Endothelial cell of umbilical vein (primary cell): ENCODE measurements around the gene TPRX2. TPM values are rescaled to one million over a fixed set of nuclear protein-coding genes. Genes with fewer than 3 reads are reported as not detected.

Experiments used
- BruUV-seq: library from RNA; stranded (reverse); fragments of 400-500 nt; replicated peaks from 2 replicates; lab custom pipeline; 2021; lab: Mats Ljungman, UMichigan
- CTCF ChIA-PET: fragments of 300-600, 350-600 bp; sonication (Branson Sonifier 250); formaldehyde crosslinking; loops from one replicate; lab custom pipeline; 2021; ENCODE audit warnings: antibody characterized with exemption, inconsistent platforms; lab: Charles Lee
- POLR2A ChIA-PET: fragments of 300-600, 350-600 bp; sonication (Branson Sonifier 250); formaldehyde crosslinking; loops from one replicate; lab custom pipeline; 2021; ENCODE audit warnings: antibody characterized with exemption, inconsistent platforms; lab: Charles Lee
- DNase-seq: peaks from one replicate; pipeline ENCODE4 v3.0.0-alpha.2; 2011; ENCODE audit warnings: low read depth, low spot score
- FAIRE-seq: peaks from 2 replicates; lab custom pipeline; 2011; peaks lifted over from hg19 to GRCh38; lab: Jason Lieb, UNC
- H2AFZ ChIP-seq: 2 replicates; pipeline ENCODE4 v1.6.0; 2012; ENCODE audit warnings: low read depth, low read length, control low read depth, inconsistent platforms
- H3K27ac ChIP-seq: 2 replicates; pipeline ENCODE4 v1.5.1; 2011; ENCODE audit warnings: low read depth, mild to moderate bottlenecking, control low read depth, low read length, moderate library complexity; ENCODE audit not compliant: insufficient read depth
- H3K27me3 ChIP-seq, 2 experiments: 2 replicates each; pipeline versions ENCODE4 v1.6.0 to v1.6.1; 2011; ENCODE audit warnings: low read length in 2 of 2, mixed read lengths in 1 of 2; ENCODE audit not compliant: control insufficient read depth in 2 of 2, insufficient read depth in 2 of 2
- H3K36me3 ChIP-seq, 2 experiments: 2 replicates in 1 of 2; 3 replicates in 1 of 2; pipeline ENCODE4 v1.5.1; 2011; ENCODE audit warnings: low read length in 2 of 2, mild to moderate bottlenecking in 1 of 2, moderate library complexity in 1 of 2; ENCODE audit not compliant: control insufficient read depth in 2 of 2, insufficient read depth in 2 of 2; ENCODE audit errors: extremely low read depth in 1 of 2
- H3K4me1 ChIP-seq: 3 replicates; pipeline ENCODE4 v1.5.1; 2011; ENCODE audit warnings: mild to moderate bottlenecking, low read length; ENCODE audit not compliant: control insufficient read depth, insufficient read depth; ENCODE audit errors: extremely low read depth
- H3K4me2 ChIP-seq: 2 replicates; pipeline ENCODE4 v1.6.1; 2011; ENCODE audit warnings: low read length, control low read depth, mixed read lengths; ENCODE audit not compliant: insufficient read depth
- H3K4me3 ChIP-seq, 3 experiments: fragments of 200-600 bp in 1 of 3; sonication (generic), shearing (Covaris generic) in 1 of 3; replicated peaks in 1 of 3; 2 replicates each; pipeline ENCODE4 v1.5.1; 2011 to 2016; ENCODE audit warnings: control low read depth in 3 of 3, low read length in 3 of 3, mild to moderate bottlenecking in 2 of 3, inconsistent platforms in 1 of 3, low read depth in 1 of 3, moderate library complexity in 1 of 3; ENCODE audit not compliant: insufficient read depth in 1 of 3
- H3K79me2 ChIP-seq: 2 replicates; pipeline ENCODE4 v1.6.0; 2012; ENCODE audit warnings: low read length, inconsistent platforms; ENCODE audit not compliant: control insufficient read depth, insufficient read depth
- H3K9ac ChIP-seq: replicated peaks from 2 replicates; pipeline ENCODE3; 2011; ENCODE audit warnings: low read length, control low read depth; ENCODE audit not compliant: insufficient read depth; ENCODE audit errors: extremely low read depth
- H3K9me1 ChIP-seq: replicated peaks from 3 replicates; pipeline ENCODE4 v1.6.0; 2011; ENCODE audit warnings: mild to moderate bottlenecking, low read length; ENCODE audit not compliant: control insufficient read depth, insufficient read depth; ENCODE audit errors: extremely low read depth
- H3K9me3 ChIP-seq: replicated peaks from 2 replicates; pipeline ENCODE4 v1.5.1; 2012; ENCODE audit warnings: low read length, inconsistent platforms; ENCODE audit not compliant: control insufficient read depth, insufficient read depth
- H4K20me1 ChIP-seq: replicated peaks from 2 replicates; pipeline ENCODE3; 2011; ENCODE audit warnings: mild to moderate bottlenecking, low read length; ENCODE audit not compliant: control insufficient read depth, insufficient read depth; ENCODE audit errors: extremely low read depth
- CTCF ChIP-seq, 2 donors: IDR thresholded peaks; 1 replicate in 1 of 2; 2 replicates in 1 of 2; pipeline ENCODE4 v1.5.1; 2011; ENCODE audit warnings: low read length in 2 of 2, mild to moderate bottlenecking in 2 of 2, moderate library complexity in 2 of 2, control low read depth in 1 of 2, inconsistent platforms in 1 of 2, low read depth in 1 of 2; ENCODE audit not compliant: insufficient read depth in 1 of 2; ENCODE audit errors: extremely low read depth in 1 of 2
- EZH2 ChIP-seq: IDR thresholded peaks from 2 replicates; pipeline ENCODE4 v1.6.1; 2012; ENCODE audit warnings: borderline replicate concordance, low read depth, mild to moderate bottlenecking, moderate library complexity, low read length, inconsistent platforms; ENCODE audit not compliant: severe bottlenecking
- GATA2 ChIP-seq: IDR thresholded peaks from 2 replicates; pipeline ENCODE4 v1.7.0; 2011; ENCODE audit warnings: low read depth, mild to moderate bottlenecking, moderate library complexity, mixed read lengths, low read length; ENCODE audit not compliant: insufficient read length, insufficient read depth
- JUN ChIP-seq: IDR thresholded peaks from 2 replicates; pipeline ENCODE4 v1.6.1; 2011; ENCODE audit warnings: borderline replicate concordance, low read depth; ENCODE audit not compliant: insufficient read length, insufficient read depth
- MAX ChIP-seq: IDR thresholded peaks from 2 replicates; pipeline ENCODE4 v1.6.1; 2011; ENCODE audit not compliant: insufficient read depth, insufficient read length
- MYC ChIP-seq: IDR thresholded peaks from one replicate; pipeline ENCODE4 v1.6.1; 2011; ENCODE audit warnings: mild to moderate bottlenecking, low read depth, low read length
- POLR2AphosphoS5 ChIP-seq: IDR thresholded peaks from 2 replicates; pipeline ENCODE4 v1.6.1; 2012; ENCODE audit warnings: low read depth, mild to moderate bottlenecking, control low read depth, low read length, moderate library complexity; ENCODE audit not compliant: insufficient read depth
- dilution Hi-C: fragments of 300-500 bp; cut with MboI; formaldehyde crosslinking; loops from one replicate; pipeline ENCODE4 v1.15.0; 2019; ENCODE audit warnings: low sequenced_read_pairs; ENCODE audit not compliant: extremely low pct_ligation_motif_present
- intact Hi-C: fragments of 100-400 bp; cut with micrococcal nuclease; formaldehyde crosslinking; loops from one replicate; pipeline ENCODE4 v1.10.0; 2022
- polyA plus RNA-seq, 4 experiments: library from polyadenylated mRNA; depleted of rRNA in 3 of 4; stranded (reverse) in 3 of 4; unstranded in 1 of 4; fragments of >200 nt; gene quantifications; 2 replicates each; pipeline versions ENCODE4 v1.2.1 to v1.2.3, GENCODE V29; 2011 to 2012; ENCODE audit warnings: missing spikeins in 1 of 4
- total RNA-seq: library from RNA; stranded (reverse); gene quantifications from 2 replicates; pipeline ENCODE4 v1.2.3, GENCODE V29; 2021

The TPRX2 gene
- total and polyA plus RNA-seq, 2 donors (not counting 3 experiments of a cell fraction or from before 2014, with no cell fraction given) = not detected

- DNase-seq = no peak
- H3K79me2 ChIP-seq = no peaks in the 10 kb centered on the region
- H4K20me1 ChIP-seq = no peaks in the 10 kb centered on the region
- no peak overlapping the region for H2AFZ ChIP-seq
- no peak overlapping the region for H3K27ac ChIP-seq
- no peaks in the 10 kb centered on the region for H3K36me3 ChIP-seq
- H3K4me2 ChIP-seq = no peak overlapping the region
- no peak for FAIRE-seq
- intact Hi-C loops (no loop called here), dilution Hi-C loops (no loop called here)
- no peaks in the 10 kb centered on the region for H3K9me3 ChIP-seq
- ChIA-PET CTCF (interaction anchor here (0.5 kb wide), 1 partner anchor 50 kb away, joined by 3 read pairs; no protein-coding TSS in a partner anchor), POLR2A (no interaction called here)
- H3K4me1 ChIP-seq = no peaks in the 10 kb centered on the region
- no TSS peak for BruUV-seq
- no peak overlapping the region for H3K9ac ChIP-seq
- TF ChIP-seq MAX (no peak), GATA2 (no peak), JUN (no peak), EZH2 (no peak), POLR2AphosphoS5 (no peak), CTCF (IDR thresholded peaks at IDR 0.05; ENCODE audit: extremely low read depth in 1 of 2, insufficient read depth in 1 of 2, low read depth in 1 of 2, low read length in 2 of 2) (no peak), MYC (no peak)
- H3K27me3 ChIP-seq = no peaks in the 10 kb centered on the region
- no peak overlapping the region for H3K4me3 ChIP-seq
- no peaks in the 10 kb centered on the region for H3K9me1 ChIP-seq
Measured at GRCh38 chr19:47860602-47861297, 1.7 kb downstream of the TPRX2 start.
